BLaER1 treated with 17β-estradiol and CSF1 and Interleukin-3, amounts not matched to agents 10 nM and 100 nM (cell line): ENCODE measurements around the gene EVPLL.
"Not testable (repeated sequence)": the region's sequence is repeated elsewhere in the genome, so short reads cannot be mapped to it uniquely, and the experiment has no call there.

ENCODE experiments used
- H3K27ac ChIP-seq, 11 experiments: shearing (Covaris generic); formaldehyde crosslinking; 2 replicates each; pipeline ENCODE4 v1.8.1; 2022
- H3K27me3 ChIP-seq, 11 experiments: shearing (Covaris generic); formaldehyde crosslinking; 2 replicates each; pipeline ENCODE4 v1.8.1; 2022
- H3K36me3 ChIP-seq, 11 experiments: shearing (Covaris generic); formaldehyde crosslinking; 2 replicates each; pipeline ENCODE4 v1.8.1; 2022
- H3K4me1 ChIP-seq, 10 experiments: shearing (Covaris generic); formaldehyde crosslinking; 2 replicates each; pipeline ENCODE4 v1.8.1; 2022
- H3K4me2 ChIP-seq, 11 experiments: shearing (Covaris generic); formaldehyde crosslinking; 2 replicates each; pipeline ENCODE4 v1.8.1; 2022
- H3K4me3 ChIP-seq, 10 experiments: shearing (Covaris generic); formaldehyde crosslinking; 2 replicates each; pipeline ENCODE4 v1.8.1; 2022
- H3K9ac ChIP-seq, 11 experiments: shearing (Covaris generic); formaldehyde crosslinking; 2 replicates each; pipeline ENCODE4 v1.8.1; 2022
- H3K9me3 ChIP-seq, 11 experiments: shearing (Covaris generic); formaldehyde crosslinking; replicated peaks in 1 of 11; 2 replicates each; pipeline ENCODE4 v1.8.1; 2022
- H4K20me1 ChIP-seq, 11 experiments: shearing (Covaris generic); formaldehyde crosslinking; 2 replicates each; pipeline ENCODE4 v1.8.1; 2022
- Cebpa-rat ChIP-seq, 11 experiments: shearing (Covaris generic); IDR thresholded peaks; 2 replicates each; pipeline ENCODE4 v1.8.1; 2022

Gene EVPLL

DNA sequence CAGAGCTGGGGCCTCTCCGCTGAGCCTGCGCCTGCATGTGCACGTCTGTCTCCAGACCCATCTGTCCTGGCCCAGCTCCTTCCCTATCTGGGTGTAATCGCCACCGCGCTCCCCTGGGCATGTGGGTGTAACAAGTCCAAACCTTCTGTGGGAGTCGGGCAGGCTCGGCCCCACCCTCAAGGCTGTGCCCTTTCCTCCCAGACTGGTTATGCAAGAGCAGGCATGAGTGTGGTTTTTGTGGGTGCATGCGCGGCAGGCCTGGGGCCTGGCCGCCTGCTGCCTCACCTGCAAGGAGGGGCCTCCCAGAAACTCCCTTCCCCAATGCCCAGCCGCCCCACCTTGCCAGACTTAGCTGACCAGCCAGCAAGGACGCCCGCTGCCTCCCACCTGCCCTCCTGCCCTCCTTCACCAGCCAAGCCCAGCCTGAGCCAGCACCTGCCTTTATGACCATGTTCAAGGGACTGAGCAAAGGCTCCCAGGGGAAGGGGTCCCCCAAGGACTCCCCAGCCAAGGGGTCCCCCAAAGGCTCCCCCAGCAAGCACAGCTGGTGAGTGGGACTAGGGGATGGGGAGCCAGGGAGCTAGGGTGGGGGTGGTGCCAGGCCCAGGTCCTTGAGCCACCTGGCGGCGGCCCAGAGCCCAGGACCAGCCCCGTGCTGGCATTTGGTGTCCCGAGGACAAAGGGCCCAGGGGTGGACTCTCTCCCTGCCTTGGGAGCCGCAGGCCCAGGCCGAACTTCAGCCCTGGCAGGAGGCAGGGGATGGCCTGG, at the start of gene EVPLL:
Gene EVPLL (plus strand): TSS at position 342 of the 768 bp plus-strand sequence. CDS start 3,160 bp downstream, outside the sequence.
- H4K20me1 ChIP-seq, result no peaks in the 10 kb centered on the region
- peaks cover 0 to 3% (median 0%) of the 10 kb centered on the region in 11 experiments; a peak in 1 of 22 replicates for H3K36me3 ChIP-seq
- peaks cover 0 to 13% (median 9%) of the 10 kb centered on the region in 11 experiments; a peak in 15 of 22 replicates for H3K27me3 ChIP-seq
- peak in 9 of 11 experiments; percentile 40 to 80 (median 71); a peak in 14 of 22 replicates for TF ChIP-seq Cebpa-rat (IDR thresholded peaks at IDR 0.05)
- H3K9ac ChIP-seq, result peak within 1 kb of the TSS in 10 of 11 experiments; percentile 37 to 71 (median 62); a peak in 17 of 22 replicates
- H3K4me3 ChIP-seq, result peak within 1 kb of the TSS in 4 of 10 experiments; percentile 0 to 44 (median 33); a peak in 4 of 20 replicates
- H3K27ac ChIP-seq, result peak within 1 kb of the TSS in 9 of 11 experiments; percentile 41 to 76 (median 72); a peak in 18 of 22 replicates
- H3K9me3 ChIP-seq, result peaks cover 4 to 19% (median 10%) of the 10 kb centered on the region in 11 experiments; a peak in 15 of 22 replicates
- peak within 1 kb of the TSS; percentile 70 to 94 (median 89) for H3K4me2 ChIP-seq
- peaks cover 22 to 55% (median 34%) of the 10 kb centered on the region in 10 experiments for H3K4me1 ChIP-seq

DNA sequence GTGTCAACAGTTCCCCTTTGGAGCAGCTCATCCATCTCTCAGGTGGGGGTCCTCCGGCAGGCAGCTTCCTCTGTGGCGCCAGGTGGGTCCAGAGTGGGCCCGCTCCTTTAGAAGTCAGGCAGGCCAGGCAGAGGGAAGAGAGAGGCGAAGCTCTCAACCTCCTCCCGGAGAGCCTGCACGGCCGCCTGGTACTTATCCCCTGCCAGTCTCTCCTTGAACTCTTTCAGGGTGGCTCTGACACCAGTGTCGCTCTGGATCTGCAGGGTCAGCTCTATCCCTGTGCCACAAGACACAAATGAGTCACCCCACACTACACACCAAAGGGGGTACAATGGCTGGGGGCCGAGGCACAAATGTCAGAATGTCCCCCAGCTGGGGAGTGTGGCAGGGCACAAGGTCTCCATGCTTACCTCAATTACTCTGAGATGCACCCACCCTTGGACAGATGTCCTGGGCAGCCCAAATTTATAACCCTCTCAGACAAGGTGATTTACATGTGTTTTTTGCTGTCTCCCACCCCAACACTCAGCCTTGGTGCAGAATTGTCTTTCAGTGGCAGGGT, 48.9 kb upstream of the EVPLL start:
- no peak overlapping the region for H3K9ac ChIP-seq
- H3K9me3 ChIP-seq, result no peaks in the 10 kb centered on the region
- H3K27me3 ChIP-seq, result no peaks in the 10 kb centered on the region
- H3K4me1 ChIP-seq, result peaks cover 0 to 31% (median 14%) of the 10 kb centered on the region in 10 experiments; a peak in 12 of 20 replicates
- peaks cover 18 to 93% (median 61%) of the 10 kb centered on the region in 11 experiments; a peak in 21 of 22 replicates for H4K20me1 ChIP-seq
- H3K36me3 ChIP-seq, result peaks cover 87 to 100% (median 97%) of the 10 kb centered on the region in 11 experiments
- H3K4me2 ChIP-seq, result no peak overlapping the region
- no peak overlapping the region for H3K27ac ChIP-seq
- TF ChIP-seq Cebpa-rat (IDR thresholded peaks at IDR 0.05), result no peak
- no peak overlapping the region for H3K4me3 ChIP-seq

- Histone ChIP-seq H3K27ac (no peak overlapping the region), H3K4me2 (no peak overlapping the region), H4K20me1 (peaks cover 10 to 62% (median 29%) of the 10 kb centered on the region in 11 experiments; a peak in 20 of 22 replicates), H3K9ac (no peak overlapping the region), H3K27me3 (no peaks in the 10 kb centered on the region), H3K36me3 (peaks cover 89 to 100% (median 98%) of the 10 kb centered on the region in 11 experiments), H3K4me3 (no peak overlapping the region), H3K4me1 (no peaks in the 10 kb centered on the region), H3K9me3 (no peaks in the 10 kb centered on the region)
- TF ChIP-seq Cebpa-rat (IDR thresholded peaks at IDR 0.05), result no peak
These were observed 45.7 kb upstream of the EVPLL start for GRCh38 chr17:18331879-18332278.

DNA sequence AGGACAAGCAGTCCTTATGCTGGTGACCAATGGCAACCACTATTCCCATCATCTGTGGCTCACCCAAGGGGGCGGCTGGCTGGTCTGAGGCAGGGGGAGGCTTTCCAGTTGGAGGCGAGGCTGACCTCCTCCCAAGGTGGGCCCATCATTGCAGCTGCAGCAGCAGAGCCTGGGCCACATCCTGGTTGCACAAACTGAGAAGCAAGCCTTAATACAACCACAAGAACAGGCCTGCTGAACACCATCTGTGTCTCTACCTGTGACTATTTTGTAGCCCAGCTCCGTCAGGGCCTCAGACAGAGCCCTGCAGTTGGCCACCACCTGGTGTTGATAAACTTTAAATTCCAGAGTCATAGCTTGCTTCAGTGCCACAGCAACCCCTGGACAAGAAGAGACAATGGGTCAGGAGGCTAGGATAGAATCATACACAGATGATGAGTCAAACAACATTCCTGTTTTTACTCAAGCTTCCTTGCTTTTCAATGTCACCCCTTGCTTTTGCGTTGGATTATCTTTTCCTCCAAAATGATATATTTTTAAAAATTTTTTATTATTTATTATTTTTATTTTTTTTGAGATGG, 44.6 kb upstream of the EVPLL start:
- no peaks in the 10 kb centered on the region for H3K4me1 ChIP-seq
- H3K27me3 ChIP-seq, result no peaks in the 10 kb centered on the region
- H3K36me3 ChIP-seq, result peaks cover 83 to 96% (median 92%) of the 10 kb centered on the region in 11 experiments
- H3K9me3 ChIP-seq, result peaks cover 0 to 1% (median under 1%) of the 10 kb centered on the region in 11 experiments; a peak in 9 of 22 replicates
- H3K4me3 ChIP-seq, result no peak overlapping the region
- no peak overlapping the region for H3K4me2 ChIP-seq
- TF ChIP-seq Cebpa-rat (IDR thresholded peaks at IDR 0.05), result no peak
- no peak overlapping the region for H3K27ac ChIP-seq
- peaks cover 5 to 51% (median 20%) of the 10 kb centered on the region in 11 experiments; a peak in 19 of 22 replicates for H4K20me1 ChIP-seq
- H3K9ac ChIP-seq, result no peak overlapping the region

DNA sequence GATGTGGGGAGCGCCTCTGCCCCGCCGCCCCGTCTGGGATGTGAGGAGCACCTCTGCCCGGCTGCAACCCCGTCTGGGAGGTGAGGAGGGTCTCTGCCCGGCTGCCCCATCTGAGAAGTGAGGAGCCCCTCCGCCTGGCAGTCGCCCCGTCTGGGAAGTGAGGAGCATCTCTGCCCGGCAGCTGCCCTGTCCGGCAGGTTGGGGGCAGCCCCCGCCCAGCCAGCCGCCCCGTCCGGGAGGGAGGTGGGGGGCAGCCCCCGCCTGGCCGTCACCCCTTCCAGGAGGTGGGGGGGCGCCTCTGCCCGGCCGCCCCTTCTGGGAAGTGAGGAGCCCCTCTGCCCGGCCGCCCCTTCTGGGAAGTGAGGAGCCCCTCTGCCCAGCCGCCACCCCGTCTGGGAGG, 39.4 kb upstream of the EVPLL start:
- not testable (repeated sequence) for H3K27ac ChIP-seq, H3K27me3 ChIP-seq, H4K20me1 ChIP-seq, H3K4me3 ChIP-seq, H3K4me1 ChIP-seq, H3K9ac ChIP-seq, H3K4me2 ChIP-seq
- Histone ChIP-seq H3K9me3 (peaks cover 14 to 29% (median 24%) of the 10 kb centered on the region in 11 experiments; a peak in 21 of 22 replicates), H3K36me3 (peaks cover 68 to 96% (median 91%) of the 10 kb centered on the region in 11 experiments)

GRCh38 chr17:18339933-18340332, 37.6 kb upstream of the EVPLL start:
- H3K4me2 ChIP-seq, result no peak overlapping the region
- TF ChIP-seq Cebpa-rat (IDR thresholded peaks at IDR 0.05), result no peak
- no peak overlapping the region for H3K4me3 ChIP-seq
- H3K36me3 ChIP-seq, result peaks cover 69 to 96% (median 91%) of the 10 kb centered on the region in 11 experiments
- no peak overlapping the region for H3K9ac ChIP-seq
- peaks cover 0 to 4% (median 0%) of the 10 kb centered on the region in 11 experiments; a peak in 3 of 22 replicates for H4K20me1 ChIP-seq
- H3K27ac ChIP-seq, result no peak overlapping the region
- H3K9me3 ChIP-seq, result peaks cover 14 to 29% (median 24%) of the 10 kb centered on the region in 11 experiments; a peak in 21 of 22 replicates
- no peaks in the 10 kb centered on the region for H3K27me3 ChIP-seq
- no peaks in the 10 kb centered on the region for H3K4me1 ChIP-seq

DNA sequence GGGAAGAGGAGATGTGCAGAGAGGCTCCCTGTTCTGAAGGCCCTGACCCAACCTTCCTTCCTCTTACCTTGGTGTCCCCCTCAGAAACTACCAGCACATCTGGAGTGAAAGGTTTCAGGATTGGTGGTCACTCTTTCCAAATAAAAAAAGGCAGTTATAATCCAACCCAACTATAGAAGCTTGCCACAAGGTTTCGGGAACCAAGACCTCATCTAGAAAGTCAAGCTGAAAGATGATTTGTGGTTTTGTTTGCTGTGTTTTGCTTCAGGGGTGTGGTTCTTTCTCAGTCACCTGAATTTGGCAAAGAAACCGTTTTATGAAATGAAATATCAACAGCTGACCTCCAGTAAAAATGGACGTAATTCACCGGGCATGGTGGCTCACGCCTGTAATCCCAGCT, 33.6 kb upstream of the EVPLL start:
- H3K9ac ChIP-seq, result no peak overlapping the region
- TF ChIP-seq Cebpa-rat (IDR thresholded peaks at IDR 0.05), result no peak
- H3K4me3 ChIP-seq, result no peak overlapping the region
- no peak overlapping the region for H3K27ac ChIP-seq
- peaks cover 85 to 100% (median 100%) of the 10 kb centered on the region in 11 experiments for H3K36me3 ChIP-seq
- H3K27me3 ChIP-seq, result no peaks in the 10 kb centered on the region
- no peak overlapping the region for H3K4me2 ChIP-seq
- H3K9me3 ChIP-seq, result peaks cover 14 to 20% (median 17%) of the 10 kb centered on the region in 11 experiments; a peak in 21 of 22 replicates
- no peaks in the 10 kb centered on the region for H3K4me1 ChIP-seq
- peaks cover 0 to 11% (median 0%) of the 10 kb centered on the region in 11 experiments; a peak in 6 of 22 replicates for H4K20me1 ChIP-seq

GRCh38 chr17:18353541-18353940, 24.0 kb upstream of the EVPLL start:
- Histone ChIP-seq H3K4me2 (no peak overlapping the region), H3K36me3 (peaks cover 41 to 96% (median 78%) of the 10 kb centered on the region in 11 experiments), H3K4me1 (peaks cover 0 to 34% (median 17%) of the 10 kb centered on the region in 10 experiments; a peak in 14 of 20 replicates), H3K27me3 (no peaks in the 10 kb centered on the region), H3K9me3 (no peaks in the 10 kb centered on the region), H3K4me3 (no peak overlapping the region), H3K9ac (no peak overlapping the region), H3K27ac (no peak overlapping the region), H4K20me1 (0 out of 22 replicates have a peak, but pooled peaks cover 0 to 11% (median 0%) of the 10 kb centered on the region in 11 experiments)
- TF ChIP-seq Cebpa-rat (IDR thresholded peaks at IDR 0.05), result no peak
